Epithelial cell of proximal tubule (primary cell): ENCODE measurements around the gene IGF1R. TPM values are rescaled to one million over a fixed set of nuclear protein-coding genes. Genes with fewer than 3 reads are reported as not detected.

Source experiments
- DNase-seq: peaks from one replicate; pipeline ENCODE4 v3.0.0-alpha.2; 2011; ENCODE audit warnings: low read depth
- H3K4me3 ChIP-seq: 2 replicates; pipeline ENCODE4 v1.5.1; 2011; ENCODE audit warnings: low read depth, mild to moderate bottlenecking, low read length
- CTCF ChIP-seq: conservative IDR thresholded peaks from 2 replicates; pipeline ENCODE4 v1.5.1; 2012; ENCODE audit warnings: low read depth, mild to moderate bottlenecking, low read length
- total RNA-seq: library from RNA; depleted of rRNA; stranded (reverse); fragments of >200 nt; gene quantifications from 2 replicates; pipeline ENCODE4 v1.2.3, GENCODE V29; 2015

Gene IGF1R
- total RNA-seq, 1 donor from 2014 or later, result 14.5 TPM

- no peak overlapping the region for H3K4me3 ChIP-seq
- no peak for DNase-seq
- TF ChIP-seq CTCF, result no peak
These were observed 303.4 kb downstream of the IGF1R start for GRCh38 chr15:98951493-98952320.

GRCh38 chr15:98952381-98952803 lies 304.1 kb downstream of the IGF1R start:
- DNase-seq, result no peak

GRCh38 chr15:98953000-98953787 lies 304.9 kb downstream of the IGF1R start:
- DNase-seq, result no peak
- TF ChIP-seq CTCF, result no peak

More at GRCh38 chr15:98952381-98952803, 304.1 kb downstream of the IGF1R start:
- no peak overlapping the region for H3K4me3 ChIP-seq
- no peak for TF ChIP-seq CTCF

GRCh38 chr15:98953968-98954367 lies 305.6 kb downstream of the IGF1R start:
- TF ChIP-seq CTCF, result no peak
- H3K4me3 ChIP-seq, result no peak overlapping the region
- no peak for DNase-seq

More at GRCh38 chr15:98953000-98953787, 304.9 kb downstream of the IGF1R start:
- H3K4me3 ChIP-seq, result no peak overlapping the region

GRCh38 chr15:98954411-98954810 lies 306.1 kb downstream of the IGF1R start:
- TF ChIP-seq CTCF, result no peak
- DNase-seq, result peak; percentile 39
- no peak overlapping the region for H3K4me3 ChIP-seq

- no peak overlapping the region for H3K4me3 ChIP-seq
- TF ChIP-seq CTCF, result no peak
- DNase-seq, result no peak
These were observed 307.0 kb downstream of the IGF1R start for GRCh38 chr15:98955331-98955730.
